Right lobe of liver (tissue), 4 donors: ENCODE results near the gene RDH13.

Experiments used
- CTCF ChIP-seq, 4 donors: fragments of 200-600 bp in 3 of 4; fragments of 450-650 bp in 1 of 4; IDR thresholded peaks; one replicate each; pipeline versions ENCODE4 v1.5.1 to v1.8.0; 2016 to 2022; ENCODE audit warnings: antibody characterized with exemption in 4 of 4, mild to moderate bottlenecking in 2 of 4
- POLR2A ChIP-seq: fragments of 450-650 bp; IDR thresholded peaks from one replicate; pipeline ENCODE4 v1.6.1; 2017; ENCODE audit warnings: antibody characterized with exemption, mild to moderate bottlenecking
- donor health status: DM: no; HTN: no; CAD: no.
- donor health status: DM: no; HTN: no; CAD: no.
- donor health status: DM: no; HTN: yes; CAD: no.

GRCh38 chr19:55079400-55080038 is 16.6 kb upstream of the RDH13 start:
- TF ChIP-seq CTCF (IDR thresholded peaks at IDR 0.05) (no peak), POLR2A (no peak)
